ENCODE measurements around the gene S100A8.

DNA sequence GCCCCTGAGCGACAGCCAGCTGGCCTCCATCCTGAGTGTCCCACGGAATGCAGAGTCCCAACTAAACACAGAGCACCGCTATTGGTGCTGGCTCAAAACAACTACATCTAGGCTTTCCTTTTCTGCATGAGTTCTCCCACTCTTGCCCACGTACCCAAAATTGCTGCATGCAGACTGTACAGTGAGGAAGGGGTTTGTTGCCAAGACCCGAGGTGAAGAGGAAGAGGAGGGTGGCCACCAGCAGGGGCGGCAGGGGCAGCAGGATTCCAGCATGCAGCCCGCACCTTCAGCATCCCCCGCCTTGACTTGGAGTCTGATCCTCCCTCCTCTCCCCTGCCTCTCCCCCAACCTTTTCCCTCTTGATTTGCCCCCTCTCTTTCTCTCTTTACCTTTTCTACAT lies 25.2 kb downstream of the S100A8 start:
- TF ChIP-seq GATA2 (IDR thresholded peaks at IDR 0.05; ENCODE audit: low read depth, low read length) (no peak), GATA3 (IDR thresholded peaks at IDR 0.05; ENCODE audit: low read depth, low read length) (no peak)

Data from SH-SY5Y (cell line).